GM12878 (cell line): ENCODE results near the gene UAP1L1.

Source experiments
- NRF1 ChIP-seq: conservative IDR thresholded peaks from 2 replicates; pipeline ENCODE4 v1.6.1; 2011; ENCODE audit warnings: mild to moderate bottlenecking, low read depth, low read length, improper control_type of control experiment
- TF ChIP-seq, protein P1 (sequence below), 3 experiments: IDR thresholded peaks in 2 of 3; conservative IDR thresholded peaks in 1 of 3; 2 replicates each; pipeline ENCODE4 v1.5.1; 2011; ENCODE audit warnings: low read depth in 3 of 3, low read length in 3 of 3, mild to moderate bottlenecking in 3 of 3, control low read depth in 2 of 3, moderate library complexity in 2 of 3, inconsistent platforms in 1 of 3, mixed read lengths in 1 of 3; ENCODE audit not compliant: control insufficient read depth in 2 of 3, insufficient read depth in 1 of 3; ENCODE audit errors: extremely low read depth in 1 of 3

DNA sequence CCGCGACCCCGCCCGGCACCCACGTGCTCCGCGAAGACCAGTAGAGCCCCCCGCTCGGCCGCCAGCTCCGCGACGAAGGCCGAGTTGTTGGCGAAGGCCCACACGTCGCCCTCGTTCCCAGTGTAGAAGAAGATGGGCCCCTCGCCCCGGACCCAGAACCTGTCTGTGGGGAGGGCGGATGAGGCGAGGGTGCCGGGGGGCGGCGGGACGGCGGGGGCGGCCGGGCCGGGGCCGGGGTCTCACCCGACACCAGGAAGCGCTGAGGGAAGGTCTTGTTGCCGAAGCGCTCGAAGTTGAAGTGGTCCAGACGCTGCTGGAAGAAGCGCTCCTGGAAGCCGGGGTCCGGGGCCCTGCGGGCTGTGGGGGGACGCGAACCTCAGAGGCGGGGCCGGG is 36.9 kb downstream of the UAP1L1 start:
- TF ChIP-seq NRF1 = no peak
- TF ChIP-seq, protein P1, sequence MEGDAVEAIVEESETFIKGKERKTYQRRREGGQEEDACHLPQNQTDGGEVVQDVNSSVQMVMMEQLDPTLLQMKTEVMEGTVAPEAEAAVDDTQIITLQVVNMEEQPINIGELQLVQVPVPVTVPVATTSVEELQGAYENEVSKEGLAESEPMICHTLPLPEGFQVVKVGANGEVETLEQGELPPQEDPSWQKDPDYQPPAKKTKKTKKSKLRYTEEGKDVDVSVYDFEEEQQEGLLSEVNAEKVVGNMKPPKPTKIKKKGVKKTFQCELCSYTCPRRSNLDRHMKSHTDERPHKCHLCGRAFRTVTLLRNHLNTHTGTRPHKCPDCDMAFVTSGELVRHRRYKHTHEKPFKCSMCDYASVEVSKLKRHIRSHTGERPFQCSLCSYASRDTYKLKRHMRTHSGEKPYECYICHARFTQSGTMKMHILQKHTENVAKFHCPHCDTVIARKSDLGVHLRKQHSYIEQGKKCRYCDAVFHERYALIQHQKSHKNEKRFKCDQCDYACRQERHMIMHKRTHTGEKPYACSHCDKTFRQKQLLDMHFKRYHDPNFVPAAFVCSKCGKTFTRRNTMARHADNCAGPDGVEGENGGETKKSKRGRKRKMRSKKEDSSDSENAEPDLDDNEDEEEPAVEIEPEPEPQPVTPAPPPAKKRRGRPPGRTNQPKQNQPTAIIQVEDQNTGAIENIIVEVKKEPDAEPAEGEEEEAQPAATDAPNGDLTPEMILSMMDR (IDR thresholded peaks at IDR 0.05 in 2 of 3, conservative IDR thresholded peaks at IDR 0.05 in 1 of 3; ENCODE audit: control insufficient read depth in 2 of 3, extremely low read depth in 1 of 3, insufficient read depth in 1 of 3, low read depth in 3 of 3, low read length in 3 of 3) = no peak
